HG02870 (cell line): Measurements from ENCODE around the gene APOBEC3H.

Source experiments
- ATAC-seq: cut with Tn5 transposase; IDR thresholded peaks from one replicate; pipeline ENCODE4 v1.9.1; 2021; ENCODE audit warnings: mild to moderate bottlenecking, moderate library complexity; ENCODE audit not compliant: unreplicated experiment

APOBEC3H gene

GRCh38 chr22:39133871-39134270 lies 36.8 kb downstream of the APOBEC3H start:
- no peak for ATAC-seq

- no peak for ATAC-seq
These were observed 37.5 kb downstream of the APOBEC3H start for GRCh38 chr22:39134366-39135091.

- ATAC-seq, result no peak
These were observed 38.2 kb downstream of the APOBEC3H start for GRCh38 chr22:39135092-39135896.

GRCh38 chr22:39136317-39136716 lies 39.3 kb downstream of the APOBEC3H start:
- ATAC-seq, result no peak

GRCh38 chr22:39138357-39138997 lies 41.4 kb downstream of the APOBEC3H start:
- ATAC-seq, result no peak

- no peak for ATAC-seq
These were observed 42.9 kb downstream of the APOBEC3H start for GRCh38 chr22:39139933-39140332.

- no peak for ATAC-seq
These were observed 45.1 kb downstream of the APOBEC3H start for GRCh38 chr22:39142088-39142680.

- ATAC-seq, result no peak
These were observed 47.2 kb downstream of the APOBEC3H start for GRCh38 chr22:39144101-39144767.

GRCh38 chr22:39146256-39147101 lies 49.4 kb downstream of the APOBEC3H start:
- no peak for ATAC-seq

- no peak for ATAC-seq
These were observed 50.4 kb downstream of the APOBEC3H start for GRCh38 chr22:39147335-39148025.

GRCh38 chr22:39148026-39148726 lies 51.1 kb downstream of the APOBEC3H start:
- ATAC-seq, result no peak

- no peak for ATAC-seq
These were observed 51.9 kb downstream of the APOBEC3H start for GRCh38 chr22:39148727-39149535.

GRCh38 chr22:39149915-39150847 lies 53.1 kb downstream of the APOBEC3H start:
- no peak for ATAC-seq

- no peak for ATAC-seq
These were observed 53.8 kb downstream of the APOBEC3H start for GRCh38 chr22:39150848-39151215.

- ATAC-seq, result no peak
These were observed 54.4 kb downstream of the APOBEC3H start for GRCh38 chr22:39151329-39151975.

- ATAC-seq, result no peak
These were observed 55.0 kb downstream of the APOBEC3H start for GRCh38 chr22:39152024-39152510.
